GM15510 (cell line): ENCODE results near the gene TBL3.
A peak's percentile ranks its signal among the peaks of the same experiment; 100 is the strongest.

Experiments used
- POLR2A ChIP-seq: IDR thresholded peaks from 3 replicates; pipeline ENCODE4 v1.6.1; 2011; ENCODE audit warnings: borderline replicate concordance; ENCODE audit not compliant: insufficient read length; ENCODE audit errors: extremely low read depth

The TBL3 gene

GRCh38 chr16:2006317-2006716, 34.5 kb downstream of the TBL3 start:
- no peak for TF ChIP-seq POLR2A

- TF ChIP-seq POLR2A: no peak
Measured at GRCh38 chr16:2007081-2007836, 35.4 kb downstream of the TBL3 start.

DNA sequence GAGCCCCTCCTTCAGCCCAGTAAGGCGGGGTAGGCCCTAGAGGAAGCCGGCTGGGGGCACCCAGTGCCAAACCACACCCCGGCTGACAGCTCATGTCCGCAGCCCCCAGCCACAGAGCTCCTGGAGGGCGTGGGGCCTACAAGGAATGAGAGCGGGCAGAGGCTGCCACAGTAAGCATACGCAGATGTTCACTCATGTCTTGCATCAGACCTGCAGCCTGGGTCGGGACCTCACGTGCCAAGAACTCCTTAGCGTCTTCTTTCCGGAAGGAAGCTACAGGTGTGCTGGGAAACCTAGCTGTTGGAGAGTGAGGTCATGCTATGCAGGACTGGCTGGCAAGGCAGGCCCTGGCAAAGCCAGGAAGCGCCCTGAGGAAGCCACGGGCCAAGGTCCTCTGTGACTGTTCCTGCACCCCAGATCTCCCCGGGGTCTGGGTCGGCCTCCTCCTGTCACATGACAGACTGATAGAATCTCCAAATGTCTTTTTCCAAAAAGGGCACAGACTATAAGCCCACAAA, 36.2 kb downstream of the TBL3 start:
- no peak for TF ChIP-seq POLR2A

DNA sequence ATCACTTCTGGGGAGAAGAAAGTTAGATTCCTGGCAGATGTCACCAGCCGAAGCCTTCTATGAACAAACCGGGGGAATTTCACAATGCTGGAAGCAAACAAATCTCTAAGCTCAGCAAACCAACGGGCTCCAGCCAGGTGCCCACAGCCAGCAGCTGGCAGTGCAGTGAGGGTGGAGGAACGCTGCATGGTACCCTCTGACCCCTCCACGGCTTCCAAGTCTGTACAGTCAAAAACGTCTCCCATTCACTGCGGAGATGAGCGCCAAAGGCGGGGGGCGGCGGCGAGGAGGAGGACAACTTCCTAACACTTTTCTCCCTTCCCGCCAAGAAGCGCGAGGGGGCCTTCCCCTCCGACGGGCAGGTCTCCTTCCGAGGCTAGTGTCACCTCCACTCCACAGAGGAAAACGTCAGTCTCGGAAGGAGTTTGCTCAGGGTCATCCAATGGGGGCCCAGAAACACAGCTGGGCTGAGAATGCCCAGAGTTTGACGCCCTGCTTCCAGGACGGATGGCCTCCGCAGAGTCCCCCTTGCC, 36.8 kb downstream of the TBL3 start:
- TF ChIP-seq POLR2A: no peak

- TF ChIP-seq POLR2A: no peak
Measured at GRCh38 chr16:2009164-2009711, 37.4 kb downstream of the TBL3 start.

DNA sequence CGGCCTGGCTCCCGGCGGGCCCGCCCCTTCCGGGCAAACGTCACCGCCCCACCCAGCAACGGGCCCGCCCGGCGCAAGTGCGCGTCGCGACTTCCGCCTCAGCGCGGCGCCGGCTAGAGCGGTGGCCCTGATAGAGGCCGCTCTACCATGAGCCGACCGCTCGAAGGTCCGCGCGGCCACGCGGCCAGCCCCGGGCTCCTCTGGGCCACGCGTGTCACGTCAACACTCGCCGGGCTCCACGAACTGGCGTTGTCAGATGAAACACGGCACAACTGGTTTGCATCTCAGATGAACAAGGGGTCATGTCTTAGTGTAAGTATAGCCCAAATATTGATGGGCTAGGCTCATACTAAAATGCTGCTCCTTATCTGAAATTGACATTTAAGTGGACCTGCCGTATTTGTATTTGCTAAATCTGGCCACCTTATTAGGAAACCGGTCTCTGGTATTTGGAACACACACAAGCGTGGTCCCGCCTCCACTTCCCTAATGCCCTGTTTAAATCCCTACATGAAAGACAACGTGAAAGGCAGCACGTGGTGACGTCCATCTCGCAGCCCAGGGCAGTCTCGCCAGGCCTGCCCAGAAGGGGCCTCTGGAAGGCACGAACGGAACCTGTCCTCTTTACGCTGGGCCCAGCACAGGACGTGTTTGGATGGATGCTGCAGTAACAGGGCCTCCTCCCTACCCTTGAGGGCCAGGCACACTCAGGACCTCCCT, 38.1 kb downstream of the TBL3 start, which contains the start of gene ZNF598:
ZNF598 (minus strand) TSS at position 31 of the 720 bp plus-strand sequence.
- TF ChIP-seq POLR2A: peak; percentile 93

DNA sequence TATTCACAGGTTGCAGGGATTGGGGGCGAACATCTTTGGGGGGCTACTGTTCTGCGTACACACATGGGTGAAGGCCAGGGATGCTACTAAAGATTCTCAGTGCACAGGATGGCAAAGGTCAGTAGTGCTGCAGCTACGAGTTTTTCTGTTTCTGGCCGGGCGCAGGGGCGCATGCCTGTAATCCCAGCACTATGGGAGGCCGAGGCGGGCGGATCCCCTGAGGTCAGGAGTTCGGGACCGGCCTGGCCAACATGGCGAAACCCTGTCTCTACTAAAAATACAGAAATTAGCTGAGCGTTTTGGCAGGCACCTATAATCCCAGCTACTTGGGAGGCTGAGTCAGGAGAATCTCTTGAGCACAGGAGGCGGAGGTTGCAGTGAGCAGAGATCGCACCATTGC, 41.7 kb downstream of the TBL3 start:
- TF ChIP-seq POLR2A: no peak

DNA sequence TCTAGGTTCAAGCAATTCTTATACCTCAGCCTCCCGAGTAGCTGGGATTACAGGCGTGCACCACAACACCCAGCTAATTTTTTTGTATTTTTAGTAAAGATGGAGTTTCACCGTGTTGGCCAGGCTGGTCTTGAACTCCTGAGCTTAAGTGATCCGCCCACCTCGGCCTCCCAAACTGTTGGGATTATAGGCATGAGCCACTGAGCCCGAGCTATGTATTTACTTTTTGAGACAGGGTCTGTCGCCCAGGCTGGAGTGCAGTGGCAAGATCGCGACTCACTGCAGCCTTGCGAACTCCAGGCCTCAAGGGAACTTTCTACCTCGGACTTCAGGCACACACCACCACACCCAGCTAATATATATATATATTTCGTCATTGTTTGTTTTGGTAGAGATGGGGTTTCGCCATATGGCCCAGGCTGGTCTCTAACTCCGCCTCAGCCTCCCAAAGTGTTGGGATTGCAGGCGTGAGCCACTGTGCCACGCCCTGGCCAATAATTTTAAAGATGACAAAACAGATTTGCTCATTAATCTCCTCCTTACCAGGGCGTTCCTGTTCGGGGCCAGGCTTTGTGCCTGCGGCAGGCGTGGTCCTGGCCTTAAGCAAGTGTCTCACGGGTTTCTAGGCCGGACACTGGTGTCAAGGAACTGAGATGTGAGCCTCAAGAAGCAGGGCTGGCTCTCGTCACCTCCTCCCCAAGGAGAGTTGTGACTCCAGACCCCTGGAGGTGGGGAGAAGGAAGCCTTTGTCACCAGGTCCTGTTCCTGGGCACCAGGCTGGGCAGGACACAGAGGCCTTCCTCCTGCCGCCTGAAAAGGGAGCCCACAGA, 43.5 kb downstream of the TBL3 start:
- no peak for TF ChIP-seq POLR2A

- TF ChIP-seq POLR2A: no peak
Measured at GRCh38 chr16:2015947-2016208, 44.0 kb downstream of the TBL3 start.

- no peak for TF ChIP-seq POLR2A
Measured at GRCh38 chr16:2016407-2016922, 44.6 kb downstream of the TBL3 start.

- TF ChIP-seq POLR2A: no peak
Measured at GRCh38 chr16:2019518-2019920, 47.7 kb downstream of the TBL3 start, which contains the start of gene NPW. NPW (plus strand) TSS chr16:2019785.

DNA sequence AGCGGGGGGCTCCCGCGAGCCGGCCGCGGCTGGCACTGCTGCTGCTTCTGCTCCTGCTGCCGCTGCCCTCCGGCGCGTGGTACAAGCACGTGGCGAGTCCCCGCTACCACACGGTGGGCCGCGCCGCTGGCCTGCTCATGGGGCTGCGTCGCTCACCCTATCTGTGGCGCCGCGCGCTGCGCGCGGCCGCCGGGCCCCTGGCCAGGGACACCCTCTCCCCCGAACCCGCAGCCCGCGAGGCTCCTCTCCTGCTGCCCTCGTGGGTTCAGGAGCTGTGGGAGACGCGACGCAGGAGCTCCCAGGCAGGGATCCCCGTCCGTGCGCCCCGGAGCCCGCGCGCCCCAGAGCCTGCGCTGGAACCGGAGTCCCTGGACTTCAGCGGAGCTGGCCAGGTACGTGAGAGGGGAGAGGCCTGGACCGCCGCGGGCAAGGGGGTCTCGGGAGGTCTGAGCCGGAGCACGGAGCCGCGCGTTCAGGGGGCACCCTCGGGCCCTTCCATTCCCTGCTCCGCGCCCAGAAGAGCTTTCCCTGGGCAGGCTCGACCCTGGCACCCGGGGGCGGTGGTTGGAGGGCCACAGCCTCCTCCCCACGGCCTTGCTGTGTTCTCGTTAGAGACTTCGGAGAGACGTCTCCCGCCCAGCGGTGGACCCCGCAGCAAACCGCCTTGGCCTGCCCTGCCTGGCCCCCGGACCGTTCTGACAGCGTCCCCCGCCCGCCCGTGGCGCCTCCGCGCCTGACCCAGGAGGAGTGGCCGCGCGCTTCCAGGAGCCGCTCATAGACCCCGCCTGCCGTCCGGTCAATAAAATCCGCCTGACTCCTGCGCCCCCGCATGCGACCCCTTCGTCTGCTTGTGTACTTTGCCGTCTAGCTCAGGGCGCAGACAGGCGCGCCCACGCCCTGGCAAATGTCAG, 48.3 kb downstream of the TBL3 start:
- no peak for TF ChIP-seq POLR2A

GRCh38 chr16:2022723-2023091, 50.9 kb downstream of the TBL3 start:
- TF ChIP-seq POLR2A: no peak
